ENCODE measurements around the gene SOBP.

GRCh38 chr6:107504270-107505026 lies 14.5 kb downstream of the SOBP start:
- TF ChIP-seq CTCF (IDR thresholded peaks at IDR 0.05) (no peak), ELK1 (IDR thresholded peaks at IDR 0.05; ENCODE audit: low read depth, low read length) (no peak), RCOR1 (IDR thresholded peaks at IDR 0.05; ENCODE audit: low read depth, low read length) (no peak), ESRRA (IDR thresholded peaks at IDR 0.05; ENCODE audit: borderline replicate concordance, low read length) (no peak), POLR2A (IDR thresholded peaks at IDR 0.05; ENCODE audit: low read length) (no peak)

Measured in A549 (cell line).